Endothelial cell of umbilical vein (primary cell): ENCODE measurements around the gene KCTD2. TPM values are rescaled to one million over a fixed set of nuclear protein-coding genes. Genes with fewer than 3 reads are reported as not detected.
A peak's percentile ranks its signal among the peaks of the same experiment; 100 is the strongest.

ENCODE experiments used
- BruUV-seq: library from RNA; stranded (reverse); fragments of 400-500 nt; replicated peaks from 2 replicates; lab custom pipeline; 2021; lab: Mats Ljungman, UMichigan
- CTCF ChIA-PET: fragments of 300-600, 350-600 bp; sonication (Branson Sonifier 250); formaldehyde crosslinking; loops from one replicate; lab custom pipeline; 2021; ENCODE audit warnings: antibody characterized with exemption, inconsistent platforms; lab: Charles Lee
- POLR2A ChIA-PET: fragments of 300-600, 350-600 bp; sonication (Branson Sonifier 250); formaldehyde crosslinking; loops from one replicate; lab custom pipeline; 2021; ENCODE audit warnings: antibody characterized with exemption, inconsistent platforms; lab: Charles Lee
- DNase-seq: peaks from one replicate; pipeline ENCODE4 v3.0.0-alpha.2; 2011; ENCODE audit warnings: low read depth, low spot score
- FAIRE-seq: peaks from 2 replicates; lab custom pipeline; 2011; peaks lifted over from hg19 to GRCh38; lab: Jason Lieb, UNC
- H2AFZ ChIP-seq: 2 replicates; pipeline ENCODE4 v1.6.0; 2012; ENCODE audit warnings: low read depth, low read length, control low read depth, inconsistent platforms
- H3K27ac ChIP-seq: 2 replicates; pipeline ENCODE4 v1.5.1; 2011; ENCODE audit warnings: low read depth, mild to moderate bottlenecking, control low read depth, low read length, moderate library complexity; ENCODE audit not compliant: insufficient read depth
- H3K27me3 ChIP-seq, 2 experiments: 2 replicates each; pipeline versions ENCODE4 v1.6.0 to v1.6.1; 2011; ENCODE audit warnings: low read length in 2 of 2, mixed read lengths in 1 of 2; ENCODE audit not compliant: control insufficient read depth in 2 of 2, insufficient read depth in 2 of 2
- H3K36me3 ChIP-seq, 2 experiments: 2 replicates in 1 of 2; 3 replicates in 1 of 2; pipeline ENCODE4 v1.5.1; 2011; ENCODE audit warnings: low read length in 2 of 2, mild to moderate bottlenecking in 1 of 2, moderate library complexity in 1 of 2; ENCODE audit not compliant: control insufficient read depth in 2 of 2, insufficient read depth in 2 of 2; ENCODE audit errors: extremely low read depth in 1 of 2
- H3K4me1 ChIP-seq: 3 replicates; pipeline ENCODE4 v1.5.1; 2011; ENCODE audit warnings: mild to moderate bottlenecking, low read length; ENCODE audit not compliant: control insufficient read depth, insufficient read depth; ENCODE audit errors: extremely low read depth
- H3K4me2 ChIP-seq: 2 replicates; pipeline ENCODE4 v1.6.1; 2011; ENCODE audit warnings: low read length, control low read depth, mixed read lengths; ENCODE audit not compliant: insufficient read depth
- H3K4me3 ChIP-seq, 3 experiments: fragments of 200-600 bp in 1 of 3; sonication (generic), shearing (Covaris generic) in 1 of 3; replicated peaks in 1 of 3; 2 replicates each; pipeline ENCODE4 v1.5.1; 2011 to 2016; ENCODE audit warnings: control low read depth in 3 of 3, low read length in 3 of 3, mild to moderate bottlenecking in 2 of 3, inconsistent platforms in 1 of 3, low read depth in 1 of 3, moderate library complexity in 1 of 3; ENCODE audit not compliant: insufficient read depth in 1 of 3
- H3K79me2 ChIP-seq: 2 replicates; pipeline ENCODE4 v1.6.0; 2012; ENCODE audit warnings: low read length, inconsistent platforms; ENCODE audit not compliant: control insufficient read depth, insufficient read depth
- H3K9ac ChIP-seq: replicated peaks from 2 replicates; pipeline ENCODE3; 2011; ENCODE audit warnings: low read length, control low read depth; ENCODE audit not compliant: insufficient read depth; ENCODE audit errors: extremely low read depth
- H3K9me1 ChIP-seq: replicated peaks from 3 replicates; pipeline ENCODE4 v1.6.0; 2011; ENCODE audit warnings: mild to moderate bottlenecking, low read length; ENCODE audit not compliant: control insufficient read depth, insufficient read depth; ENCODE audit errors: extremely low read depth
- H3K9me3 ChIP-seq: replicated peaks from 2 replicates; pipeline ENCODE4 v1.5.1; 2012; ENCODE audit warnings: low read length, inconsistent platforms; ENCODE audit not compliant: control insufficient read depth, insufficient read depth
- H4K20me1 ChIP-seq: replicated peaks from 2 replicates; pipeline ENCODE3; 2011; ENCODE audit warnings: mild to moderate bottlenecking, low read length; ENCODE audit not compliant: control insufficient read depth, insufficient read depth; ENCODE audit errors: extremely low read depth
- CTCF ChIP-seq, 2 donors: IDR thresholded peaks; 1 replicate in 1 of 2; 2 replicates in 1 of 2; pipeline ENCODE4 v1.5.1; 2011; ENCODE audit warnings: low read length in 2 of 2, mild to moderate bottlenecking in 2 of 2, moderate library complexity in 2 of 2, control low read depth in 1 of 2, inconsistent platforms in 1 of 2, low read depth in 1 of 2; ENCODE audit not compliant: insufficient read depth in 1 of 2; ENCODE audit errors: extremely low read depth in 1 of 2
- EZH2 ChIP-seq: IDR thresholded peaks from 2 replicates; pipeline ENCODE4 v1.6.1; 2012; ENCODE audit warnings: borderline replicate concordance, low read depth, mild to moderate bottlenecking, moderate library complexity, low read length, inconsistent platforms; ENCODE audit not compliant: severe bottlenecking
- FOS ChIP-seq: IDR thresholded peaks from 2 replicates; pipeline ENCODE4 v1.6.1; 2011; ENCODE audit warnings: mild to moderate bottlenecking, low read length, moderate library complexity, borderline replicate concordance; ENCODE audit not compliant: insufficient read depth
- GATA2 ChIP-seq: IDR thresholded peaks from 2 replicates; pipeline ENCODE4 v1.7.0; 2011; ENCODE audit warnings: low read depth, mild to moderate bottlenecking, moderate library complexity, mixed read lengths, low read length; ENCODE audit not compliant: insufficient read length, insufficient read depth
- JUN ChIP-seq: IDR thresholded peaks from 2 replicates; pipeline ENCODE4 v1.6.1; 2011; ENCODE audit warnings: borderline replicate concordance, low read depth; ENCODE audit not compliant: insufficient read length, insufficient read depth
- MAX ChIP-seq: IDR thresholded peaks from 2 replicates; pipeline ENCODE4 v1.6.1; 2011; ENCODE audit not compliant: insufficient read depth, insufficient read length
- MYC ChIP-seq: IDR thresholded peaks from one replicate; pipeline ENCODE4 v1.6.1; 2011; ENCODE audit warnings: mild to moderate bottlenecking, low read depth, low read length
- POLR2A ChIP-seq: IDR thresholded peaks from 2 replicates; pipeline ENCODE4 v1.6.1; 2012; ENCODE audit warnings: low read depth, mild to moderate bottlenecking, control low read depth, low read length
- POLR2AphosphoS5 ChIP-seq: IDR thresholded peaks from 2 replicates; pipeline ENCODE4 v1.6.1; 2012; ENCODE audit warnings: low read depth, mild to moderate bottlenecking, control low read depth, low read length, moderate library complexity; ENCODE audit not compliant: insufficient read depth
- dilution Hi-C: fragments of 300-500 bp; cut with MboI; formaldehyde crosslinking; loops from one replicate; pipeline ENCODE4 v1.15.0; 2019; ENCODE audit warnings: low sequenced_read_pairs; ENCODE audit not compliant: extremely low pct_ligation_motif_present
- intact Hi-C: fragments of 100-400 bp; cut with micrococcal nuclease; formaldehyde crosslinking; loops from one replicate; pipeline ENCODE4 v1.10.0; 2022
- polyA plus RNA-seq, 4 experiments: library from polyadenylated mRNA; depleted of rRNA in 3 of 4; stranded (reverse) in 3 of 4; unstranded in 1 of 4; fragments of >200 nt; gene quantifications; 2 replicates each; pipeline versions ENCODE4 v1.2.1 to v1.2.3, GENCODE V29; 2011 to 2012; ENCODE audit warnings: missing spikeins in 1 of 4
- total RNA-seq: library from RNA; stranded (reverse); gene quantifications from 2 replicates; pipeline ENCODE4 v1.2.3, GENCODE V29; 2021

KCTD2 gene
- total and polyA plus RNA-seq, 2 donors (not counting 3 experiments of a cell fraction or from before 2014, with no cell fraction given): 23.2 to 24.8 TPM

- ChIA-PET CTCF (interaction anchor here (0.6 to 1.8 kb wide), 9 partner anchors 9 to 123 kb away, joined by 3 to 12 read pairs (median 5); partner anchors contain the start of gene SLC16A5), POLR2A (interaction anchor here (0.5 to 1.7 kb wide), 2 partner anchors 9 to 146 kb away, joined by 5 read pairs; partner anchors contain the start of gene SLC16A5)
- no TSS peak for BruUV-seq
- FAIRE-seq: peak; percentile 53
- Histone ChIP-seq H3K9me1 (no peaks in the 10 kb centered on the region), H3K27ac (peak overlapping the region; percentile 51), H3K4me2 (no peak overlapping the region), H3K9me3 (no peaks in the 10 kb centered on the region), H3K79me2 (no peaks in the 10 kb centered on the region), H2AFZ (peak overlapping the region; percentile 97), H3K27me3 (no peaks in the 10 kb centered on the region), H3K9ac (peak overlapping the region; percentile 24), H3K4me1 (peaks cover 16% of the 10 kb centered on the region), H4K20me1 (no peaks in the 10 kb centered on the region), H3K36me3 (no peaks in the 10 kb centered on the region), H3K4me3 (no peak overlapping the region)
- intact Hi-C loops (no loop called here), dilution Hi-C loops (no loop called here)
- no peak for DNase-seq
- TF ChIP-seq POLR2AphosphoS5 (no peak), FOS (peak; percentile 13)
Measured at GRCh38 chr17:75078284-75079022, 31.4 kb downstream of the KCTD2 start.

GRCh38 chr17:75079023-75079373 is 32.0 kb downstream of the KCTD2 start:
- Histone ChIP-seq H3K27ac (no peak overlapping the region), H4K20me1 (no peaks in the 10 kb centered on the region), H3K9me3 (no peaks in the 10 kb centered on the region), H3K4me1 (peaks cover 19% of the 10 kb centered on the region), H3K9ac (no peak overlapping the region), H3K36me3 (no peaks in the 10 kb centered on the region), H3K27me3 (no peaks in the 10 kb centered on the region), H2AFZ (peak overlapping the region; percentile 97), H3K4me2 (no peak overlapping the region), H3K9me1 (no peaks in the 10 kb centered on the region), H3K4me3 (no peak overlapping the region), H3K79me2 (no peaks in the 10 kb centered on the region)
- intact Hi-C loops (no loop called here), dilution Hi-C loops (no loop called here)
- BruUV-seq: no TSS peak
- FAIRE-seq (no peak), DNase-seq (no peak)
- CTCF ChIA-PET: interaction anchor here (0.9 to 1.8 kb wide), 8 partner anchors 9 to 123 kb away, joined by 3 to 12 read pairs (median 6); partner anchors contain the start of gene SLC16A5
- POLR2A ChIA-PET: interaction anchor here (1.7 kb wide), 1 partner anchor 9 kb away, joined by 5 read pairs; the partner anchor contains the start of gene SLC16A5
- TF ChIP-seq POLR2AphosphoS5: no peak
- no peak for TF ChIP-seq POLR2A
- no peak for TF ChIP-seq FOS
- no peak for TF ChIP-seq JUN
- no peak for TF ChIP-seq MAX
- no peak for TF ChIP-seq EZH2
- TF ChIP-seq CTCF (IDR thresholded peaks at IDR 0.05; ENCODE audit: extremely low read depth in 1 of 2, insufficient read depth in 1 of 2, low read depth in 1 of 2, low read length in 2 of 2): no peak
- TF ChIP-seq GATA2: no peak
- no peak for TF ChIP-seq MYC
